HFF-Myc (cell line): Measurements from ENCODE around the gene DCBLD2.

Source experiments
- DNase-seq: peaks from one replicate; pipeline ENCODE4 v3.0.0-alpha.2; 2011; ENCODE audit warnings: low read depth; ENCODE audit errors: extremely low read depth
- H3K4me3 ChIP-seq: replicated peaks from 2 replicates; pipeline ENCODE4 v1.5.1; 2011; ENCODE audit warnings: low read depth, mild to moderate bottlenecking, control low read depth, low read length
- TF ChIP-seq, protein P1 (sequence below): IDR thresholded peaks from 2 replicates; pipeline ENCODE4 v1.5.1; 2012; ENCODE audit warnings: mild to moderate bottlenecking, low read depth, low read length, control low read depth; ENCODE audit errors: missing control alignments

Gene DCBLD2

DNA sequence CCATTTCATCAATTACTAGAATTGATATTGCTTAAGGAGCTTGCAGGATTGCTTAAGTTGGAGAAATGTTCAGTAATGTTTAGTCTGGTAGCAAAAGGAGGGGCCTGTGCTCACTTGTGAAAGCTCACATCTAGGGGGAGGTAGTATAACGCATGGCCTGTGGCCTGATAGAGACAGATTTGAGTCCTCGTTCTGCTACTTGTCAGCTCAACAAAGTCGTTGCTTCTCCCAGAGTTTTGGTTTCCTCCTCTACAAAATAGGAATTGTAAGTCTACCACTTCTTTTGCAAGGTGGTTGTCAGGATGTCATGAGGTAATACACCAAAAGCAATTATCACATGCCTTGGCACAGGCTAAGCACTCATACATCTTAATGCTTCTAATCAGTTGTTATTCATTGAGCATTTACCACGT lies 137.0 kb downstream of the DCBLD2 start:
- no peak for DNase-seq
- TF ChIP-seq, protein P1, sequence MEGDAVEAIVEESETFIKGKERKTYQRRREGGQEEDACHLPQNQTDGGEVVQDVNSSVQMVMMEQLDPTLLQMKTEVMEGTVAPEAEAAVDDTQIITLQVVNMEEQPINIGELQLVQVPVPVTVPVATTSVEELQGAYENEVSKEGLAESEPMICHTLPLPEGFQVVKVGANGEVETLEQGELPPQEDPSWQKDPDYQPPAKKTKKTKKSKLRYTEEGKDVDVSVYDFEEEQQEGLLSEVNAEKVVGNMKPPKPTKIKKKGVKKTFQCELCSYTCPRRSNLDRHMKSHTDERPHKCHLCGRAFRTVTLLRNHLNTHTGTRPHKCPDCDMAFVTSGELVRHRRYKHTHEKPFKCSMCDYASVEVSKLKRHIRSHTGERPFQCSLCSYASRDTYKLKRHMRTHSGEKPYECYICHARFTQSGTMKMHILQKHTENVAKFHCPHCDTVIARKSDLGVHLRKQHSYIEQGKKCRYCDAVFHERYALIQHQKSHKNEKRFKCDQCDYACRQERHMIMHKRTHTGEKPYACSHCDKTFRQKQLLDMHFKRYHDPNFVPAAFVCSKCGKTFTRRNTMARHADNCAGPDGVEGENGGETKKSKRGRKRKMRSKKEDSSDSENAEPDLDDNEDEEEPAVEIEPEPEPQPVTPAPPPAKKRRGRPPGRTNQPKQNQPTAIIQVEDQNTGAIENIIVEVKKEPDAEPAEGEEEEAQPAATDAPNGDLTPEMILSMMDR, result no peak
- no peak overlapping the region for H3K4me3 ChIP-seq

DNA sequence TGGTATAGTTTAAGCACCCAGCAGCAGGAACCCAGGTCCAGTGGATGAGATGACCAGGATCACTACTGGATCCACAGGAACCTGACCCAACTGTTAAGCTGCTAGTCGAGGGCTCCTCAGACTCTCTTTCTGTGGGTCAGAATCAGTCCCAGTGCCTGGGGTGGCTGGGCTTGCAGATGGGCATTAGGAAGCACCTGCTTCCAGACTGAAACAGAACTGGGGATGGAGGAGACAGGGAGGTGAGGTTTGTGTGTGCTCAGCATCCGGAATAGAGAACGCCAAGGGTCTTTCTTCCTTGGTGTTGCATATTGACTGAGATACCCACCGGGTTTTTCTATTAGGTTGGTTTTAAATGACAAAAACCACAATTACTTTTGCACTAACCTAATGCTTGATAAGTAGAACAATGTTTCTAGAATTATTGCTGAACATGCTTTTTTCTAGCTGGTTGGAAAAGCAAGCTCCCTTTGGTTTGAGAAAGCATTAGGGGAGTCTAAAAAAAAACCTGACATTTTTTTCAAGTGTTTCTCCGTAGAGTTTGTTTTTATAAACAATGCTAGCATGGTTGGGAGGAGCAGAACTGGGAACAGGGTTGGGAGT lies 137.6 kb downstream of the DCBLD2 start:
- no peak overlapping the region for H3K4me3 ChIP-seq
- no peak for DNase-seq
- TF ChIP-seq, protein P1, result no peak

DNA sequence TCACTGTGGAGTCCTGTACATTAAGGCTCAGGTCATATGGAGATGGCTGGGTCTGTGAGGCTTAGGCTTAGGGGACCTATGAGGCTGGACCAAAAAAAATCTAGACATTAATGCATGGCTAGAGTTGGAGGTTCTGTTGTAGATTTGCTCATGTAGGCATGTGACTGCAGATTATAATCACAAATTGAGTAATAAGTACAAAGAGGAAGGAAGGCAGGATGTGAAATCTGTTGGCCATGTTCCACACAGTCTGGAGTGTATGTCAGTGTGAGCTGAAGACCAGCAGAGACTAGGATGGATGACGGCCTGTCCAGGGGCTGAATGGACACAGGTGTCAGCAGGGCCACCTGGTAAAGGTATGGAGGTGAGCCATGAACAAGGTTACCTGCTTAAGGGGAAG lies 138.4 kb downstream of the DCBLD2 start, which contains the start of gene ST3GAL6:
ST3GAL6 (plus strand) TSS at position 265 of the 400 bp plus-strand sequence. CDS start 5,101 bp downstream, outside the sequence.
- DNase-seq, result no peak
- no peak within 1 kb of the TSS for H3K4me3 ChIP-seq
- TF ChIP-seq, protein P1, result no peak

DNA sequence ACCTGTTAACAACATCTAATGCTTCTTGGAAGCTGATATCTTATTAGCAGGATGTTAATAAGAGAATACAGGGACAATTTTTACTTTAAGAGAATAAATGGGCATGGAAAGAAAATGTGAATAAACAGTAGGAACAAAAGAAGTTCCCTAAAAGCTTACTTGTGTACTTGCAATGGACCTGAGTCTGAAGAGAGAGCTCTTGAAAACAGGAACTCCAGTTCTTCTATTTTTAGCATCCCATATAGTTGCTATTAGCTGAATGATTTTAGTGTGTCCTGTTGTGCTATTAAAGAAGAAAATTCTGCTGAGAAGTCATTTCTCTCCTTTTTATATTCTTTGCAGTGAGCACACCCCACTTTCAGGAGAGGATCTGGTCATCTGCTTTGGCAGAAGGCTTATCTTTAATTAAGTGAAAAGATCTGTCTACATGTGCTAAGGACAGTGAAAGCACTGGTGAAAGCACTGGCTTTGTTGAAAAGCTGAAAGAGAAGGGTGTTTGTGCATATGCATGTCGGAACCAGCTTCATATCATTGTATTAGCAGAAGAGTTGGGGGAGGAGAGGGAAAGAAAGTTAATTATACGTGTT lies 139.8 kb downstream of the DCBLD2 start:
- TF ChIP-seq, protein P1, result no peak
- no peak overlapping the region for H3K4me3 ChIP-seq
- no peak for DNase-seq

DNA sequence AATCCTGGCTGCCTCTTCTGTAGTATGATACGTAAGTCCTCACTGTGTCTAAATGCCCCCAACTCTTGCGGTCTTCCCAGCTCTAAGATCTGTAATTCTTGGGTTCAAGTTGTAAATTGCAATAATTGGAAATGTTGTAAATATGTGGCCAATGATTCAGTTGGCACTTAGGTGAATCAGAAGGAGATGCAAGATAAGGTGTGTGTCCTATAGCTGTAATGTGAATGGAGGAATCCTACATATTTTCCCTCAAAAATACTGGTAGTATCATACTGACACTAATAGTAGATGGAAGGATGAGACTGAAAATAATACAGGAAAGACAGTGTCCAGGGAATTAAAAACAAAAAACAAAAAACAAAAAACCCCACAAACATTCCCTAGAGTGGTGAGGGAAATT lies 141.9 kb downstream of the DCBLD2 start:
- TF ChIP-seq, protein P1, result no peak
- no peak overlapping the region for H3K4me3 ChIP-seq
- DNase-seq, result no peak

DNA sequence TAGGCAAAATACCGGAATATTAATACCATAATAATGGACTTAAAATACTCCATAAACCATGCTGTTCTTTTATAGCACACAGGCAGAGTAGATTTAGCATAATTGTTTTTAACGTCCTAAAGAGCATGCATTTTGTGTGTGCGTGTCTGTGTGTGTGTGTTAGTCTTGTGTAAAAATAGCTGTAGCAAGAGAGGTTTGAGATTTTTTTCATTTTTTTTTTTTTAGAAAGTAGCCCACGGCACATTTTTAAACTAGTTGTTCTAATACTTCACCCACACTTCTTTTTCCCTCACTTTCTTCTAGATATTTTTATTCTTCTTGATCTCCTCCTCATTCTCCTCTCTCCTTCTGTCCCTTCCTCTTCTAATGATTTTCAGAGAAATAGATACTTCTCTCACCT lies 145.9 kb downstream of the DCBLD2 start:
- TF ChIP-seq, protein P1, result no peak
- H3K4me3 ChIP-seq, result no peak overlapping the region
- DNase-seq, result no peak
